ENCODE results near the gene DGCR2. TPM values are rescaled to one million over a fixed set of nuclear protein-coding genes. Genes with fewer than 3 reads are reported as not detected.

DGCR2 gene
- total RNA-seq, 1 experiment from 2014 or later: 42.9 TPM

DNA sequence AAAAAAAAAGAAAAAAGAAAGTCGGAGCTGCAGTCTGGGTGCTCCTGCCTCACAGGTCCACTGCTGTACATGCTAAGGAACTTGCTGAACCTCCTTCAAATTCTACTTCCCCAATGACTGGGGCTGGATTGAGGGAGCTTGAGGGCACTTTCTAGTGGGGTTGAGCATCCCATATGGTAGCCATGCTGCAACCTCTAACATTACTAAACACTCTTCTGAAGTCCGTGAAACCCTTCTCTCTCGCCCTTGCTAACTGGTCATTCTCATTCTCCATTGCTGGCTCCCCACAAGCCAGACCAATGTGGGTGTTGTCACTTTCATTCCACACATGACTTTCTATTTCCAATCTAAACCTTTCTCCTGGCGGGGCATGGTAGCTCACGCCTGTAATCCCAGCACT is 21.0 kb upstream of the DGCR2 start:
- Histone ChIP-seq H3K36me3 (ENCODE audit: control insufficient read depth in 1 of 2, insufficient read depth in 2 of 2, low read length in 2 of 2) (peaks cover 25 to 32% of the 10 kb centered on the region in 2 experiments; a peak in 3 of 4 replicates), H2AFZ (ENCODE audit: low read depth, low read length, poor library complexity, severe bottlenecking) (no peak overlapping the region), H4K20me1 (ENCODE audit: insufficient read depth) (no peaks in the 10 kb centered on the region), H3K4me3 (replicated peaks in 1 of 2; ENCODE audit: low read depth in 1 of 2, low read length in 2 of 2) (peak overlapping the region; percentile 90 to 97), H3K27me3 (ENCODE audit: insufficient read depth, low read length) (no peaks in the 10 kb centered on the region), H3K79me2 (ENCODE audit: insufficient read depth, low read length) (peaks cover 22% of the 10 kb centered on the region), H3K9me2 (ENCODE audit: insufficient read depth) (no peaks in the 10 kb centered on the region), H3K27ac (ENCODE audit: low read depth, low read length) (no peak overlapping the region), H3K9ac (ENCODE audit: low read length) (peak overlapping the region; percentile 78; the same call in 1 of the 2 replicates), H3K4me2 (ENCODE audit: low read length) (peak overlapping the region; percentile 83), H3K9me3 (ENCODE audit: control insufficient read depth in 1 of 2, insufficient read depth in 1 of 2, low read depth in 1 of 2, low read length in 2 of 2) (no peaks in the 10 kb centered on the region), H3K4me1 (ENCODE audit: control insufficient read depth in 1 of 2, insufficient read depth in 2 of 2, low read length in 2 of 2) (peaks cover 3 to 11% of the 10 kb centered on the region in 2 experiments)
- TF ChIP-seq EZH2phosphoT487 (IDR thresholded peaks at IDR 0.05; ENCODE audit: borderline replicate concordance) (no peak), POLR2A (IDR thresholded peaks at IDR 0.05; ENCODE audit: borderline replicate concordance, extremely low read depth, insufficient read depth, insufficient read length) (no peak), SP1 (IDR thresholded peaks at IDR 0.05; ENCODE audit: low read depth) (no peak), JUND (IDR thresholded peaks at IDR 0.05) (no peak), FOSL1 (IDR thresholded peaks at IDR 0.05; ENCODE audit: low read depth) (no peak), RAD21 (IDR thresholded peaks at IDR 0.05; ENCODE audit: low read depth) (no peak), YY1 (IDR thresholded peaks at IDR 0.05; ENCODE audit: extremely low read depth, insufficient replicate concordance, low read depth, low read length) (no peak), ZFX (IDR thresholded peaks at IDR 0.05) (no peak), SRF (IDR thresholded peaks at IDR 0.05; ENCODE audit: low read depth) (no peak)
- TF ChIP-seq, protein P1, sequence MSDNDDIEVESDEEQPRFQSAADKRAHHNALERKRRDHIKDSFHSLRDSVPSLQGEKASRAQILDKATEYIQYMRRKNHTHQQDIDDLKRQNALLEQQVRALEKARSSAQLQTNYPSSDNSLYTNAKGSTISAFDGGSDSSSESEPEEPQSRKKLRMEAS (IDR thresholded peaks at IDR 0.05): no peak
- TF ChIP-seq, protein P2, sequence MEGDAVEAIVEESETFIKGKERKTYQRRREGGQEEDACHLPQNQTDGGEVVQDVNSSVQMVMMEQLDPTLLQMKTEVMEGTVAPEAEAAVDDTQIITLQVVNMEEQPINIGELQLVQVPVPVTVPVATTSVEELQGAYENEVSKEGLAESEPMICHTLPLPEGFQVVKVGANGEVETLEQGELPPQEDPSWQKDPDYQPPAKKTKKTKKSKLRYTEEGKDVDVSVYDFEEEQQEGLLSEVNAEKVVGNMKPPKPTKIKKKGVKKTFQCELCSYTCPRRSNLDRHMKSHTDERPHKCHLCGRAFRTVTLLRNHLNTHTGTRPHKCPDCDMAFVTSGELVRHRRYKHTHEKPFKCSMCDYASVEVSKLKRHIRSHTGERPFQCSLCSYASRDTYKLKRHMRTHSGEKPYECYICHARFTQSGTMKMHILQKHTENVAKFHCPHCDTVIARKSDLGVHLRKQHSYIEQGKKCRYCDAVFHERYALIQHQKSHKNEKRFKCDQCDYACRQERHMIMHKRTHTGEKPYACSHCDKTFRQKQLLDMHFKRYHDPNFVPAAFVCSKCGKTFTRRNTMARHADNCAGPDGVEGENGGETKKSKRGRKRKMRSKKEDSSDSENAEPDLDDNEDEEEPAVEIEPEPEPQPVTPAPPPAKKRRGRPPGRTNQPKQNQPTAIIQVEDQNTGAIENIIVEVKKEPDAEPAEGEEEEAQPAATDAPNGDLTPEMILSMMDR (IDR thresholded peaks at IDR 0.05 in 2 of 3, conservative IDR thresholded peaks at IDR 0.05 in 1 of 3; ENCODE audit: borderline replicate concordance in 1 of 3, insufficient read depth in 1 of 3, low read depth in 2 of 3, low read length in 2 of 3): no peak
- no peak for DNase-seq (ENCODE audit: low read depth, low spot score)
- intact Hi-C loops (cut with micrococcal nuclease): loop anchor here (10.0 kb wide), 1 partner anchor 332 kb away; the partner anchor contains the start of genes CDC45 and UFD1
- RAD21 ChIA-PET (ENCODE audit: low non-redundant PET in 1 of 2, low total read pairs in 2 of 2, uncharacterized antibody in 2 of 2, unreplicated experiment in 2 of 2): no interaction called here
- no peak for ATAC-seq
- no TSS peak for BruUV-seq (replicated peaks)
- POLR2A ChIA-PET: interaction anchor here (0.5 kb wide), 1 partner anchor 19 kb away, joined by 3 read pairs; no protein-coding TSS in a partner anchor
- CTCF ChIA-PET: interaction anchor here (1.4 to 3.5 kb wide), 2 partner anchors 27 to 486 kb away, joined by 8 to 26 read pairs; no protein-coding TSS in a partner anchor
